ENCODE results near the gene ZNF710. TPM values are rescaled to one million over a fixed set of nuclear protein-coding genes. Genes with fewer than 3 reads are reported as not detected.
"Not testable (repeated sequence)": the region's sequence is repeated elsewhere in the genome, so short reads cannot be mapped to it uniquely, and the experiment has no call there.

The ZNF710 gene
- total RNA-seq, 3 donors from 2014 or later: 21.7 to 28.2 (median 25.0) TPM

GRCh38 chr15:90106522-90107117 lies 105.5 kb downstream of the ZNF710 start:
- Mint-ChIP-seq H3K36me3 (ENCODE audit: insufficient read depth) (no peaks in the 10 kb centered on the region), H3K9me3 (no peaks in the 10 kb centered on the region), H3K4me1 (ENCODE audit: low read depth) (peaks cover 4% of the 10 kb centered on the region), H3K4me3 (no peak overlapping the region), H3K27me3 (ENCODE audit: low read depth) (no peaks in the 10 kb centered on the region)
- DNase-seq (no peak), ATAC-seq (no peak)

- not testable (repeated sequence) for H3K9me3 Mint-ChIP-seq; ATAC-seq; H3K27me3 Mint-ChIP-seq (ENCODE audit: low read depth); H3K36me3 Mint-ChIP-seq (ENCODE audit: insufficient read depth); H3K4me1 Mint-ChIP-seq (ENCODE audit: low read depth); H3K4me3 Mint-ChIP-seq; DNase-seq
Observed at GRCh38 chr15:90108038-90108437, 106.9 kb downstream of the ZNF710 start.

GRCh38 chr15:90109163-90109751 lies 108.1 kb downstream of the ZNF710 start:
- not testable (repeated sequence) for H3K4me1 Mint-ChIP-seq (ENCODE audit: low read depth); DNase-seq

GRCh38 chr15:90113166-90113565 lies 112.0 kb downstream of the ZNF710 start:
- Mint-ChIP-seq H3K4me3 (no peak overlapping the region), H3K27me3 (ENCODE audit: low read depth) (no peaks in the 10 kb centered on the region), H3K36me3 (ENCODE audit: insufficient read depth) (no peaks in the 10 kb centered on the region), H3K9me3 (peaks cover 5% of the 10 kb centered on the region), H3K4me1 (ENCODE audit: low read depth) (no peaks in the 10 kb centered on the region)
- ATAC-seq (no peak), DNase-seq (no peak)

More at GRCh38 chr15:90109163-90109751, 108.1 kb downstream of the ZNF710 start:
- H3K4me3 Mint-ChIP-seq; ATAC-seq; H3K27me3 Mint-ChIP-seq (ENCODE audit: low read depth); H3K9me3 Mint-ChIP-seq; H3K36me3 Mint-ChIP-seq (ENCODE audit: insufficient read depth): not testable (repeated sequence)

DNA sequence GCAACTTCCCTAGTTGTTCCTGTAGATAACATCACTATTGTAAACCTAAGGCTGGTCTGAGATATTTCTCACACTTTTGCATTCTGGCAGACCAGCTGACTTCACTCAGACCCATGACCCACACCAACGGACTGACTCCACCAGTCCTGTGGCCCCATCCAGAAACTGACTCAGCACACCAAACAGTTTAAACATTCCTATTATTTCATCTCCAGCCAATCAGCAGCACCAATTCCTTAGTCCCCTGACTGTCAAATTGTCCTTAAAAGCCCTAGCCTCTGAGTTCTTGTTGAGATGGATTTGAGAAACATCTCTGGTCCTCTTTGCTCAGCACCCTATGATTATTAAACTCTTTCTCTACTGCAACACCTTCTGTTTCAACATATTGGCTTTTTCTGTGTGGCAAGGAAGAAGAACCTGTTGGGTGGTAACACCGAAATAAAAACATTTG lies 113.4 kb downstream of the ZNF710 start:
- no peak for ATAC-seq
- Mint-ChIP-seq H3K4me3 (no peak overlapping the region), H3K4me1 (ENCODE audit: low read depth) (no peaks in the 10 kb centered on the region), H3K9me3 (peaks cover 5% of the 10 kb centered on the region), H3K27me3 (ENCODE audit: low read depth) (peaks cover 1% of the 10 kb centered on the region), H3K36me3 (ENCODE audit: insufficient read depth) (no peaks in the 10 kb centered on the region)
- DNase-seq: no peak

- Mint-ChIP-seq H3K27me3 (ENCODE audit: low read depth) (peaks cover 1% of the 10 kb centered on the region), H3K4me1 (ENCODE audit: low read depth) (no peaks in the 10 kb centered on the region), H3K36me3 (ENCODE audit: insufficient read depth) (no peaks in the 10 kb centered on the region), H3K4me3 (no peak overlapping the region), H3K9me3 (peaks cover 5% of the 10 kb centered on the region)
- DNase-seq: no peak
- ATAC-seq: no peak
Observed at GRCh38 chr15:90115783-90116182, 114.7 kb downstream of the ZNF710 start.

DNA sequence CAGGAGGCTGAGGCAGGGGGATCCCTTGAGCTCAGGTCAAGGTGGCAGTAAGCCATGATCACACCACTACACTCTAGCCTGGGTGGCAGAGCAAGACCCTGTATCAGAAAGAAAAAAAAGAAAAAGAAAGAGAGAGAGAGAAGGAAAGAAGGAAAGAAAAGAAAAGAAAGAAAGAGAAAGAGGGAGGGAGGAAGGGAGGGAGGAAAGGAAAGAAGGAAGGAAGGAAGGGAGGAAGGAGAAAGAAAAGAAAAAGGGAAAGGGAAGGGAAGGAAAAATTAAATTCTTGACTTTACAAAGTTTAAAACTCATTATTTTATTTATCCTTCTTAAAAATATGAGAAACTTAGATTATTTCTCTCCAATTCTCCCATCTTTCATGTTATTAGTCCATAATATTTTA lies 118.2 kb downstream of the ZNF710 start:
- ATAC-seq: no peak
- Mint-ChIP-seq H3K4me1 (ENCODE audit: low read depth) (no peaks in the 10 kb centered on the region), H3K4me3 (no peak overlapping the region), H3K27me3 (ENCODE audit: low read depth) (peaks cover 1% of the 10 kb centered on the region), H3K9me3 (peaks cover 3% of the 10 kb centered on the region), H3K36me3 (ENCODE audit: insufficient read depth) (no peaks in the 10 kb centered on the region)
- no peak for DNase-seq

DNA sequence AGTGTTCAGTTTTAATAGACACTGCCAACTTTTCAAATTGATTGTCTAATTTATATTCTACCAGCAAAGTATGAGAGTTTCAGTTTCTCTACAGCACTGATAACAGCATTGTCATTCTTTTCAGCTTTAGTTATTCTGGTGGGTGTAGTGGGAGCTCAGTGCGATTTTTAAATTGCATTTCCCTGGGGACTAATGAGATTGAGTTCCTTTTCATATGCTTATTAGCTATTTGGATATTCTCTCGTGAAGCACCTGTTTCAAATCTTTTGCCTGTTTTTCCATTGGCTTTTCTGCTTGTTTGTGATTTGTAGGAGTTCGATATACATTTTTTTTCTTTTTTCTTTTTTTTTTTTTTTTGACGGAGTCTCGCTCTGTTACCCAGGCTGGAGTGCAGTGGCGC lies 120.0 kb downstream of the ZNF710 start:
- H3K9me3 Mint-ChIP-seq: no peaks in the 10 kb centered on the region
- no peak for DNase-seq
- no peak for ATAC-seq
- no peaks in the 10 kb centered on the region for H3K36me3 Mint-ChIP-seq (ENCODE audit: insufficient read depth)
- no peaks in the 10 kb centered on the region for H3K4me1 Mint-ChIP-seq (ENCODE audit: low read depth)
- no peak overlapping the region for H3K4me3 Mint-ChIP-seq
- peaks cover 1% of the 10 kb centered on the region for H3K27me3 Mint-ChIP-seq (ENCODE audit: low read depth)

DNA sequence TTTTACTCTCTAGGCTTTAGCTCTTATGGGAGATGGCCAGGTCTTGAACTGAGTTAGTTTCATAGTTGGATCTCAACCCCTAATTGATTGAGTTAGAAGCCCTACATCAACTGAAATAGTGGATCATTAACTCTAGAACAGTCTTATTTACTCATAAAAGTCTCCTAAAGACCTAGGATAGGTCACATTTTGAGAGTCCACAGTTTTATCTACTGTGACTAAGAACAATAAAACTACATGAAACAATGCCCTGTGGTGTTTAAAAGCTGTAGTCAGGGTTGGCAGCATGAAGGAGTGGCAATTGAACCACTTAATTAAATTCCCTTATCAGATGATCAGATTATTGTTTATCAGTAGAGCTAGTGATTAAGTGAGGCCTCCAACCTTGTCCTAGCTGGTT lies 123.4 kb downstream of the ZNF710 start:
- Mint-ChIP-seq H3K27me3 (ENCODE audit: low read depth) (peaks cover 5% of the 10 kb centered on the region), H3K4me3 (no peak overlapping the region), H3K9me3 (no peaks in the 10 kb centered on the region), H3K4me1 (ENCODE audit: low read depth) (no peaks in the 10 kb centered on the region), H3K36me3 (ENCODE audit: insufficient read depth) (no peaks in the 10 kb centered on the region)
- DNase-seq (no peak), ATAC-seq (no peak)

DNA sequence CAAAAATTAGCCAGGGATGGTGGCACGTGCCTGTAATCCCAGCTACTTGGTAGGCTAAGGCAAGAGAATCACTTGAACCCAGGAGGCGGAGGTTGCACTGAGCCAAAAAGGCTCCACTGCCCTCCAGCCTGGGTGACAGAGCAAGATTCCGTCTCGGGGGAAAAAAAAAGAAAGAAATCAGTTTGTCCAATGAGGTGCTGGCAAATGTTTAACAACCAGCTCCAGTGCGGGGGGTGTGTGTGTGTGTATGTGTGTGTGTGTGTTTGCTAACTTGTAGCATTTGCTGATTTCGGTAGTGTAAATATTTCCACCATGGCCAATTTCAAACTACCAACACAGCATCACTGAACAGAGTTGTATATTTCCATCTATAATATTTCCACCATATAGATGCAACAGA lies 124.9 kb downstream of the ZNF710 start:
- no peaks in the 10 kb centered on the region for H3K4me1 Mint-ChIP-seq (ENCODE audit: low read depth)
- H3K36me3 Mint-ChIP-seq (ENCODE audit: insufficient read depth): no peaks in the 10 kb centered on the region
- no peaks in the 10 kb centered on the region for H3K9me3 Mint-ChIP-seq
- DNase-seq: no peak
- no peak for ATAC-seq
- peaks cover 5% of the 10 kb centered on the region for H3K27me3 Mint-ChIP-seq (ENCODE audit: low read depth)
- H3K4me3 Mint-ChIP-seq: no peak overlapping the region

DNA sequence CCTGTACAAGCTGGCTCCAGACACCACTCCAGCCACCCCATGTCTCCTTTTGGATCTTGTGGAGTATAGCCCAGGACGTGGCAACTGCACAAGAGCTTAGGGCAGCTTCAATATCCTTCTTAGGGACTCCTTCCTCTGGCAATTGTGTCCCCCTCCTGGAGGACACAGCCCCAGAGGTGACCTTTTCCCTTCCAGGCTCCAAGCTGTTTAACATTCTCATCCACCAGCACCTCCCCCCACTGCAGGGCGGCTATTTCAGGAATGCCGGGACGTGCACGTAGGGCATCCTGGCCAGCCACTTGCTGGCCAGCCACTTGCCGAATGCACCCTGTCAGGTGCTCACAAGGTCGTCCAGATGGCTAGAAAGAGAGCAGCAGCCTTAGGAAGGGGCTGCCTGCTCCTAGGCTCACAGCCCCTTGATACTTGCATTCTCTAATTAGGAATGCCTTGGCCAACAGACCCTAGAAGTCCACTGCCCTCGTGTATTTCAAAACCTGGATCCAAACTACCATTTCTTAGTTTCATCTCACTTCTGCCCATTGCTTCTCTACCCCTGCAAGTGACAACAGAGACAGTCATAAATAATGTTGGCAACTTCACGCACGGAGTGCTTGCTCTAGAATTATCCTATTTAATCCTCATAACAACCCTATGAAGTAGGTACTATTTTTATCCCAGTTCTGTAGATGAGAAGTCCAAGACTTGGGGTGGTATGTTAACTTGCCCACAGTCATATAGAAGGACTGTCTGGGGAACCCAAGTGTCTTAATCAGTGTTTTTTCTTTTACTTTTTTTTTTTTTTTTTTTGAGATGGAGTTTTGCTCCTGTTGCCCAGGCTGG lies 125.7 kb downstream of the ZNF710 start:
- no peaks in the 10 kb centered on the region for H3K9me3 Mint-ChIP-seq
- DNase-seq (no peak), ATAC-seq (no peak)
- H3K4me3 Mint-ChIP-seq: no peak overlapping the region
- H3K36me3 Mint-ChIP-seq (ENCODE audit: insufficient read depth): no peaks in the 10 kb centered on the region
- peaks cover 5% of the 10 kb centered on the region for H3K27me3 Mint-ChIP-seq (ENCODE audit: low read depth)
- no peaks in the 10 kb centered on the region for H3K4me1 Mint-ChIP-seq (ENCODE audit: low read depth)

DNA sequence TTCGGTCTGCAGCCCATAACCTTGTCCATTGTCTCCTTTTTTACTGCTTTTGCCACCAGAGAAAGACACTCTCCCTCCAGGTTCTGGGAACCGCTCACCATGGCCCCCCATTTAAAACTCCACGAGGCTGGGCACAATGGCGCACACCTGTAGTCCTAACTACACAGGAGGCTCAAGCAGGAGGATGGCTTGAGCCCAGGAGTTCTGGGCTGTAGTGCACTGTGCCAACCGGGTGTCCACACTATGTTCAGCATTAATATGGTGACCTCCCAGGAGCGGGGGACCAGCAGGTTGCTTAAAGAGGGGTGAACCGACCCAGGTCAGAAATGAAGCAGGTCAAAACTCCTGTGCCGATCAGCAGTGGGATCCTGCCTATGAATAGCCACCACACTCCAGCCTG lies 129.2 kb downstream of the ZNF710 start:
- ATAC-seq: no peak
- Mint-ChIP-seq H3K4me3 (no peak overlapping the region), H3K36me3 (ENCODE audit: insufficient read depth) (no peaks in the 10 kb centered on the region), H3K27me3 (ENCODE audit: low read depth) (peaks cover 5% of the 10 kb centered on the region), H3K4me1 (ENCODE audit: low read depth) (no peaks in the 10 kb centered on the region), H3K9me3 (no peaks in the 10 kb centered on the region)
- no peak for DNase-seq
